IMR-90 (cell line): ENCODE measurements around the gene OR52R1. TPM values are rescaled to one million over a fixed set of nuclear protein-coding genes. Genes with fewer than 3 reads are reported as not detected.

ENCODE experiments used
- ATAC-seq: fragments of 200-7000 bp; cut with Tn5 transposase; 2 replicates; pipeline ENCODE4 v1.9.1; 2020; ENCODE audit warnings: low read depth, mild to moderate bottlenecking, moderate library complexity
- BruUV-seq: library from RNA; stranded (reverse); fragments of 400-500 nt; replicated peaks from 2 replicates; lab custom pipeline; 2021; lab: Mats Ljungman, UMichigan
- CTCF ChIA-PET: fragments of 300-600 bp; formaldehyde crosslinking; extraction: SDS; loops from one replicate; lab custom pipeline; 2021; ENCODE audit warnings: antibody characterized with exemption; lab: Yijun Ruan, JAX
- POLR2A ChIA-PET: fragments of 300-600 bp; sonication (Branson Sonifier 250); formaldehyde crosslinking; loops from one replicate; lab custom pipeline; 2022; ENCODE audit warnings: antibody characterized with exemption; ENCODE audit not compliant: unreplicated experiment; lab: Charles Lee
- DNase-seq: peaks from one replicate; pipeline ENCODE4 v3.0.0; 2013
- H2AFZ ChIP-seq: replicated peaks from 2 replicates; pipeline ENCODE3; 2013; ENCODE audit warnings: low read length, mild to moderate bottlenecking; ENCODE audit not compliant: poor library complexity
- H2AK5ac ChIP-seq: 2 replicates; pipeline ENCODE4 v1.6.1; 2013; ENCODE audit warnings: low read depth, low read length, inconsistent platforms
- H2AK9ac ChIP-seq: replicated peaks from 2 replicates; pipeline ENCODE3; 2013; ENCODE audit warnings: mild to moderate bottlenecking, low read depth, low read length, moderate library complexity; ENCODE audit not compliant: poor library complexity
- H2BK120ac ChIP-seq: 2 replicates; pipeline ENCODE4 v1.6.1; 2013; ENCODE audit warnings: low read depth, low read length, inconsistent platforms
- H2BK15ac ChIP-seq: 3 replicates; pipeline ENCODE4 v1.6.1; 2013; ENCODE audit warnings: low read depth, low read length, inconsistent platforms
- H2BK20ac ChIP-seq: 2 replicates; pipeline ENCODE4 v1.6.1; 2013; ENCODE audit warnings: low read depth, mild to moderate bottlenecking, inconsistent platforms, low read length, moderate library complexity
- H2BK5ac ChIP-seq: 2 replicates; pipeline ENCODE4 v1.6.1; 2013; ENCODE audit warnings: mild to moderate bottlenecking, low read depth, low read length, inconsistent platforms; ENCODE audit not compliant: poor library complexity, severe bottlenecking
- H3K14ac ChIP-seq: replicated peaks from 2 replicates; pipeline ENCODE4 v1.6.1; 2013; ENCODE audit warnings: low read depth, low read length, inconsistent platforms
- H3K18ac ChIP-seq: 2 replicates; pipeline ENCODE4 v1.6.1; 2013; ENCODE audit warnings: low read depth, low read length, control low read depth
- H3K23ac ChIP-seq: 2 replicates; pipeline ENCODE4 v1.6.1; 2013; ENCODE audit warnings: low read depth, low read length, inconsistent platforms
- H3K27ac ChIP-seq: 2 replicates; pipeline ENCODE4 v1.5.1; 2013; ENCODE audit warnings: mild to moderate bottlenecking, control low read depth, low read length; ENCODE audit not compliant: insufficient read depth
- H3K27me3 ChIP-seq: 2 replicates; pipeline ENCODE4 v1.6.1; 2013; ENCODE audit warnings: low read length; ENCODE audit not compliant: control insufficient read depth, insufficient read depth
- H3K36me3 ChIP-seq: 2 replicates; pipeline ENCODE4 v1.6.1; 2013; ENCODE audit warnings: low read length, mixed read lengths; ENCODE audit not compliant: control insufficient read depth, insufficient read depth
- H3K4ac ChIP-seq: 2 replicates; pipeline ENCODE4 v1.6.1; 2013; ENCODE audit warnings: low read depth, low read length, inconsistent platforms
- H3K4me1 ChIP-seq: 2 replicates; pipeline ENCODE4 v1.6.1; 2013; ENCODE audit warnings: low read length, mixed read lengths; ENCODE audit not compliant: control insufficient read depth, insufficient read depth
- H3K4me2 ChIP-seq: 2 replicates; pipeline ENCODE4 v1.6.1; 2013; ENCODE audit warnings: low read depth, mild to moderate bottlenecking, control low read depth, low read length, moderate library complexity
- H3K4me3 ChIP-seq: 2 replicates; pipeline ENCODE4 v1.5.1; 2013; ENCODE audit warnings: low read depth, mild to moderate bottlenecking, control low read depth, low read length, moderate library complexity; ENCODE audit not compliant: insufficient read depth
- H3K56ac ChIP-seq: 2 replicates; pipeline ENCODE4 v1.6.1; 2013; ENCODE audit warnings: low read length, inconsistent platforms; ENCODE audit not compliant: insufficient read depth; ENCODE audit errors: extremely low read depth
- H3K79me1 ChIP-seq, 2 experiments: 2 replicates each; pipeline ENCODE4 v1.6.1; 2013; ENCODE audit warnings: low read length in 2 of 2, inconsistent platforms in 1 of 2, low read depth in 1 of 2
- H3K9ac ChIP-seq: 2 replicates; pipeline ENCODE4 v1.6.1; 2013; ENCODE audit warnings: low read depth, low read length, control low read depth
- H3K9me1 ChIP-seq: 2 replicates; pipeline ENCODE4 v1.6.1; 2013; ENCODE audit warnings: low read length, inconsistent platforms; ENCODE audit not compliant: insufficient read depth
- H3K9me3 ChIP-seq: 2 replicates; pipeline ENCODE4 v1.6.1; 2013; ENCODE audit warnings: low read length; ENCODE audit not compliant: control insufficient read depth, insufficient read depth
- H4K20me1 ChIP-seq: 2 replicates; pipeline ENCODE4 v1.6.1; 2013; ENCODE audit warnings: low read length, inconsistent platforms; ENCODE audit not compliant: insufficient read depth
- H4K5ac ChIP-seq: 2 replicates; pipeline ENCODE4 v1.6.1; 2013; ENCODE audit warnings: mild to moderate bottlenecking, low read depth, low read length, control low read depth
- H4K8ac ChIP-seq, 2 experiments: 2 replicates each; pipeline ENCODE4 v1.6.1; 2013; ENCODE audit warnings: low read depth in 2 of 2, low read length in 2 of 2, control low read depth in 1 of 2, inconsistent platforms in 1 of 2
- H4K91ac ChIP-seq: 2 replicates; pipeline ENCODE4 v1.6.1; 2013; ENCODE audit warnings: low read depth, low read length, inconsistent platforms; ENCODE audit not compliant: insufficient read depth
- MXI1 ChIP-seq: IDR thresholded peaks from 2 replicates; pipeline ENCODE4 v1.6.1; 2012; ENCODE audit warnings: low read depth, mild to moderate bottlenecking, low read length, moderate library complexity, borderline replicate concordance
- NFE2L2 ChIP-seq: fragments of 150-350 bp; IDR thresholded peaks from 2 replicates; pipeline ENCODE4 v1.6.1; 2016; ENCODE audit warnings: low read depth, mild to moderate bottlenecking, low read length
- WGBS, 2 experiments: methylation state at CpG; one replicate each; pipeline versions ENCODE4 v1.1.5 to v1.1.7; 2013; ENCODE audit warnings: missing lambda C conversion rate in 2 of 2; ENCODE audit not compliant: insufficient read length in 1 of 2; ENCODE audit errors: extremely low coverage in 2 of 2; 5-methylcytosine and 5-hydroxymethylcytosine counted together
- dilution Hi-C: fragments of 300-500 bp; cut with HindIII; formaldehyde crosslinking; loops from one replicate; pipeline ENCODE4 v1.14.3; 2018; ENCODE audit warnings: low sequenced_read_pairs; ENCODE audit not compliant: unreplicated experiment
- in situ Hi-C: fragments of 300-500 bp; cut with MboI; formaldehyde crosslinking; loops from 3 replicates; pipeline ENCODE4 v1.14.3; 2019; ENCODE audit warnings: low sequenced_read_pairs, inconsistent platforms, mixed read lengths
- intact Hi-C: fragments of 100-400 bp; cut with micrococcal nuclease; formaldehyde crosslinking; loops from 2 replicates; pipeline ENCODE4 v1.10.0; 2022
- microRNA-seq, 2 experiments: library from miRNA; stranded (forward) in 1 of 2; unstranded in 1 of 2; fragments of 10-50 nt in 1 of 2; fragments of <30 nt in 1 of 2; gene quantifications in 1 of 2; microRNA quantifications in 1 of 2; one replicate each; pipeline versions ENCODE3 to v1.1.0; 2013 to 2020; ENCODE audit not compliant: insufficient read depth in 1 of 2, insufficient read length in 1 of 2, unreplicated experiment in 1 of 2
- polyA plus RNA-seq, 3 experiments: library from polyadenylated mRNA; depleted of rRNA; stranded (reverse); fragments of >200 nt; gene quantifications; 2 replicates each; pipeline ENCODE4 v1.2.3, GENCODE V29; 2012; ENCODE audit warnings: low replicate concordance in 1 of 3
- small RNA-seq, 5 experiments: library from RNA; depleted of rRNA; stranded (forward); fragments of <200 nt; gene quantifications; one replicate each; pipeline ENCODE3, GENCODE V24; 2012
- total RNA-seq: library from RNA; depleted of rRNA; stranded (reverse); fragments of >200 nt; gene quantifications from 2 replicates; pipeline ENCODE4 v1.2.3, GENCODE V29; 2012; rRNA removed

OR52R1 gene
- total and polyA plus RNA-seq, 2 of the 4 experiments (the other 2 are of a cell fraction): not detected

DNA sequence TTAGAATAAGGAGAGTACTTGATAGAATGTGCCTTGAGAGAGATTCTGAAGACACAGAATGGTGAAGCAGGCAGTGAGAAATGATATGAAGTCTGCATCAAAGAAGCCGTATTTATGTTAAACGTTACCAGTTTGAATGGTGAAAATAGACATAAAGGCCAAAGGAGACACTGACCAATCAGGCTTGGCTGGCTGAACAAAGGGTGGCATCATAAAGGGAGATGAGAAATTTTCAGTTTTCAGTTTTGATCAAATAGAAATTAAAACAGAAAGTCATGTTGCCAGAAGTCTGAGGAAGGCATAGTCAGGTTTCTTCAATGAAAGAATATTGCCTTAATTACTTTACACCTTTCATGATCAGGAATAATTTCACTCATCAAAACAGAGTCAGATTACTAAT, 41.1 kb downstream of the OR52R1 start:
- Histone ChIP-seq H2AK9ac (no peak overlapping the region), H3K79me1 (no peaks in the 10 kb centered on the region), H2BK120ac (no peak overlapping the region), H4K91ac (no peak overlapping the region), H4K8ac (no peak overlapping the region), H2BK5ac (no peak overlapping the region), H3K9ac (no peak overlapping the region), H3K27ac (no peak overlapping the region), H3K27me3 (no peaks in the 10 kb centered on the region; the same call in 1 of the 2 replicates), H3K56ac (no peak overlapping the region), H3K9me3 (no peaks in the 10 kb centered on the region), H2BK20ac (no peak overlapping the region), H3K36me3 (no peaks in the 10 kb centered on the region), H2AFZ (no peak overlapping the region), H3K4me3 (no peak overlapping the region), H3K18ac (no peak overlapping the region), H3K14ac (no peak overlapping the region), H3K23ac (no peak overlapping the region), H4K20me1 (no peaks in the 10 kb centered on the region), H3K4ac (no peak overlapping the region), H2BK15ac (no peak overlapping the region), H4K5ac (no peak overlapping the region), H3K4me2 (no peak overlapping the region), H2AK5ac (no peak overlapping the region), H3K4me1 (no peaks in the 10 kb centered on the region), H3K9me1 (no peaks in the 10 kb centered on the region)
- dilution Hi-C loops: no loop called here
- CTCF ChIA-PET: no interaction called here
- no peak for TF ChIP-seq NFE2L2
- TF ChIP-seq MXI1: no peak
- POLR2A ChIA-PET: no interaction called here
- 63% methylated on average over 2 of the region's 2 CpGs; no CpG with 5 or more reads in 1 of the 2 experiments for WGBS, 2 experiments
- in situ Hi-C loops: no loop called here
- ATAC-seq (no peak), DNase-seq (no peak)
- no TSS peak for BruUV-seq
- intact Hi-C loops: no loop called here

Small RNAs within 50 kb of the gene (microRNA-seq; reads per million reads assigned to microRNA genes)
- not detected for gene RF00091 (ENCODE audit: insufficient read depth, insufficient read length)

Small RNAs within 50 kb of the gene (small RNA-seq; reads per million reads assigned to genes)
- 0 to 0.08 (median 0) reads per million in 5 experiments for gene RF00091

Other genes with a start within 250 kb of the OR52R1 start
- gene OR52I2, start 222.6 kb downstream of the OR52R1 start, total RNA-seq: not detected in 2 replicates
- not detected in 2 replicates for gene OR52I2, start 222.6 kb downstream of the OR52R1 start, polyA plus RNA-seq (2012; rRNA removed)
- gene OR52I1, start 210.3 kb downstream of the OR52R1 start, total RNA-seq: not detected in 2 replicates
- not detected in 2 replicates for gene OR52I1, start 210.3 kb downstream of the OR52R1 start, polyA plus RNA-seq (2012; rRNA removed)
- gene TRIM68, start 196.1 kb downstream of the OR52R1 start, total RNA-seq: 8.1 and 8.4 TPM in 2 replicates
- 6.5 and 8.1 TPM in 2 replicates for gene TRIM68, start 196.1 kb downstream of the OR52R1 start, polyA plus RNA-seq (2012; rRNA removed)
- not detected in 2 replicates for gene OR51D1, start 166.9 kb downstream of the OR52R1 start, total RNA-seq
- not detected in 2 replicates for gene OR51D1, start 166.9 kb downstream of the OR52R1 start, polyA plus RNA-seq (2012; rRNA removed)
- not detected in 2 replicates for gene OR51E1, start 160.4 kb downstream of the OR52R1 start, total RNA-seq
- gene OR51E1, start 160.4 kb downstream of the OR52R1 start, polyA plus RNA-seq (2012; rRNA removed): 0.02 TPM in 1 of 2 replicates, not detected in the other
- 0.56 and 0.72 TPM in 2 replicates for gene OR51E2, start 106.5 kb downstream of the OR52R1 start, total RNA-seq
- 0.83 and 1.3 TPM in 2 replicates for gene OR51E2, start 106.5 kb downstream of the OR52R1 start, polyA plus RNA-seq (2012; rRNA removed)
- not detected in 2 replicates for gene MMP26, start 99.6 kb downstream of the OR52R1 start, total RNA-seq
- not detected in 2 replicates for gene MMP26, start 99.6 kb downstream of the OR52R1 start, polyA plus RNA-seq (2012; rRNA removed)
- gene OR51F1, start 34.4 kb downstream of the OR52R1 start, total RNA-seq: not detected in 2 replicates
- not detected in 2 replicates for gene OR51F1, start 34.4 kb downstream of the OR52R1 start, polyA plus RNA-seq (2012; rRNA removed)
- under 0.01 and 0.18 TPM in 2 replicates for gene OR51F2, start 16.9 kb upstream of the OR52R1 start, total RNA-seq
- gene OR51F2, start 16.9 kb upstream of the OR52R1 start, polyA plus RNA-seq (2012; rRNA removed): not detected in 2 replicates
- not detected in 2 replicates for gene OR51S1, start 44.8 kb upstream of the OR52R1 start, total RNA-seq
- not detected in 2 replicates for gene OR51S1, start 44.8 kb upstream of the OR52R1 start, polyA plus RNA-seq (2012; rRNA removed)
- gene OR51T1, start 77.5 kb upstream of the OR52R1 start, total RNA-seq: not detected in 2 replicates
- gene OR51T1, start 77.5 kb upstream of the OR52R1 start, polyA plus RNA-seq (2012; rRNA removed): not detected in 2 replicates
- not detected in 2 replicates for gene OR51A7, start 99.4 kb upstream of the OR52R1 start, total RNA-seq
- not detected in 2 replicates for gene OR51A7, start 99.4 kb upstream of the OR52R1 start, polyA plus RNA-seq (2012; rRNA removed)
- not detected in 2 replicates for gene OR51G2, start 115.0 kb upstream of the OR52R1 start, total RNA-seq
- gene OR51G2, start 115.0 kb upstream of the OR52R1 start, polyA plus RNA-seq (2012; rRNA removed): not detected in 2 replicates
- not detected in 2 replicates for gene OR51G1, start 120.0 kb upstream of the OR52R1 start, total RNA-seq
- gene OR51G1, start 120.0 kb upstream of the OR52R1 start, polyA plus RNA-seq (2012; rRNA removed): not detected in 2 replicates
- not detected in 2 replicates for gene OR51A4, start 143.2 kb upstream of the OR52R1 start, total RNA-seq
- not detected in 2 replicates for gene OR51A4, start 143.2 kb upstream of the OR52R1 start, polyA plus RNA-seq (2012; rRNA removed)
- not detected in 2 replicates for gene OR51A2, start 151.3 kb upstream of the OR52R1 start, total RNA-seq
- not detected in 2 replicates for gene OR51A2, start 151.3 kb upstream of the OR52R1 start, polyA plus RNA-seq (2012; rRNA removed)
- not detected in 2 replicates for gene OR51L1, start 190.5 kb upstream of the OR52R1 start, total RNA-seq
- gene OR51L1, start 190.5 kb upstream of the OR52R1 start, polyA plus RNA-seq (2012; rRNA removed): not detected in 2 replicates
- gene OR52J3, start 242.1 kb upstream of the OR52R1 start, total RNA-seq: not detected in 2 replicates
- not detected in 2 replicates for gene OR52J3, start 242.1 kb upstream of the OR52R1 start, polyA plus RNA-seq (2012; rRNA removed)